H1 (cell line): ENCODE measurements around the gene PDE4C. TPM values are rescaled to one million over a fixed set of nuclear protein-coding genes. Genes with fewer than 3 reads are reported as not detected.

ENCODE experiments used
- CTCF ChIA-PET: fragments of 300-600 bp; sonication (Branson Sonifier 250); formaldehyde crosslinking; loops from one replicate; lab custom pipeline; 2021; ENCODE audit not compliant: partially characterized antibody; lab: Charles Lee
- POLR2A ChIA-PET: fragments of 300-600 bp; sonication (Branson Sonifier 250); formaldehyde crosslinking; loops from one replicate; lab custom pipeline; 2021; ENCODE audit warnings: inconsistent platforms; ENCODE audit not compliant: partially characterized antibody; lab: Charles Lee
- DNase-seq, 2 experiments: peaks; one replicate each; pipeline versions ENCODE4 v3.0.0 to v3.0.0-alpha.2; 2010 to 2022; ENCODE audit warnings: low spot score in 2 of 2, low read depth in 1 of 2, mixed read lengths in 1 of 2
- FAIRE-seq: peaks from 2 replicates; lab custom pipeline; 2011; peaks lifted over from hg19 to GRCh38; lab: Jason Lieb, UNC
- H2AFZ ChIP-seq: 2 replicates; pipeline ENCODE4 v1.8.1; 2012; ENCODE audit warnings: low read length, inconsistent platforms
- H2AK5ac ChIP-seq: 2 replicates; pipeline ENCODE4 v1.6.1; 2013; ENCODE audit warnings: low read depth, low read length
- H2BK120ac ChIP-seq: replicated peaks from 2 replicates; pipeline ENCODE3; 2013; ENCODE audit warnings: low read depth, low read length, inconsistent platforms
- H2BK12ac ChIP-seq: 2 replicates; pipeline ENCODE4 v1.6.1; 2013; ENCODE audit warnings: low read depth, low read length
- H2BK15ac ChIP-seq: 2 replicates; pipeline ENCODE4 v1.6.1; 2013; ENCODE audit warnings: low read length
- H2BK20ac ChIP-seq: 2 replicates; pipeline ENCODE4 v1.6.1; 2013; ENCODE audit warnings: low read length
- H2BK5ac ChIP-seq: 2 replicates; pipeline ENCODE4 v1.6.1; 2013; ENCODE audit warnings: low read depth, low read length
- H3K14ac ChIP-seq: 2 replicates; pipeline ENCODE4 v1.6.1; 2013; ENCODE audit warnings: inconsistent platforms; ENCODE audit not compliant: insufficient read length
- H3K18ac ChIP-seq: 2 replicates; pipeline ENCODE4 v1.6.1; 2013; ENCODE audit warnings: low read length; ENCODE audit errors: extremely low read depth
- H3K23ac ChIP-seq: 2 replicates; pipeline ENCODE4 v1.6.1; 2013; ENCODE audit warnings: inconsistent platforms; ENCODE audit not compliant: insufficient read length
- H3K23me2 ChIP-seq: 2 replicates; pipeline ENCODE4 v1.6.1; 2013; ENCODE audit warnings: low read depth, low read length
- H3K27ac ChIP-seq: 2 replicates; pipeline ENCODE4 v1.6.1; 2011; ENCODE audit warnings: low read depth, low read length, inconsistent platforms
- H3K27me3 ChIP-seq, 4 experiments: replicated peaks in 1 of 4; 1 replicate in 1 of 4; 2 replicates in 3 of 4; pipeline versions ENCODE4 v1.6.1 to v1.8.1; 2011 to 2013; ENCODE audit warnings: low read length in 3 of 4, mild to moderate bottlenecking in 3 of 4, inconsistent platforms in 2 of 4, mixed read lengths in 2 of 4, moderate library complexity in 1 of 4; ENCODE audit not compliant: control insufficient read depth in 3 of 4, insufficient read depth in 3 of 4; ENCODE audit errors: extremely low read depth in 1 of 4
- H3K36me3 ChIP-seq, 4 experiments: 2 replicates each; pipeline versions ENCODE4 v1.6.1 to v1.8.1; 2011 to 2013; ENCODE audit warnings: mild to moderate bottlenecking in 4 of 4, low read length in 3 of 4, moderate library complexity in 2 of 4, control low read depth in 1 of 4, inconsistent platforms in 1 of 4; ENCODE audit not compliant: insufficient read depth in 4 of 4, control insufficient read depth in 2 of 4
- H3K4ac ChIP-seq: replicated peaks from 2 replicates; pipeline ENCODE3; 2013; ENCODE audit warnings: low read length, low read depth, mixed read lengths, inconsistent platforms; ENCODE audit not compliant: insufficient read length
- H3K4me1 ChIP-seq, 4 experiments: replicated peaks in 1 of 4; 1 replicate in 1 of 4; 2 replicates in 3 of 4; pipeline versions ENCODE4 v1.6.1 to v1.8.1; 2011 to 2013; ENCODE audit warnings: low read length in 3 of 4, inconsistent platforms in 2 of 4, mixed read lengths in 1 of 4; ENCODE audit not compliant: insufficient read depth in 4 of 4, control insufficient read depth in 3 of 4
- H3K4me2 ChIP-seq, 2 experiments: 2 replicates each; pipeline versions ENCODE4 v1.6.1 to v1.8.1; 2011 to 2013; ENCODE audit warnings: low read depth in 2 of 2, low read length in 2 of 2, control low read depth in 1 of 2, inconsistent platforms in 1 of 2, mild to moderate bottlenecking in 1 of 2; ENCODE audit not compliant: insufficient read depth in 1 of 2
- H3K4me3 ChIP-seq, 4 experiments: fragments of 200-600, 300-600 bp in 1 of 4; sonication (generic), shearing (Covaris generic), sonication (Bioruptor Twin) in 1 of 4; 2 replicates each; pipeline versions ENCODE4 v1.5.1 to v1.8.1; 2011 to 2016; ENCODE audit warnings: low read length in 4 of 4, low read depth in 3 of 4, control low read depth in 2 of 4, inconsistent platforms in 2 of 4, mild to moderate bottlenecking in 2 of 4, mixed read lengths in 1 of 4, moderate library complexity in 1 of 4; ENCODE audit not compliant: insufficient read depth in 2 of 4; ENCODE audit errors: extremely low read depth in 1 of 4
- H3K56ac ChIP-seq: replicated peaks from 2 replicates; pipeline ENCODE3; 2013; ENCODE audit warnings: low read depth, mild to moderate bottlenecking, mixed read lengths, low read length, inconsistent platforms; ENCODE audit not compliant: insufficient read length
- H3K79me1 ChIP-seq: 2 replicates; pipeline ENCODE4 v1.6.1; 2013; ENCODE audit warnings: low read depth, low read length, control low read depth
- H3K79me2 ChIP-seq, 2 experiments: 2 replicates each; pipeline versions ENCODE4 v1.6.1 to v1.8.1; 2012 to 2013; ENCODE audit warnings: low read length in 2 of 2, mild to moderate bottlenecking in 2 of 2, inconsistent platforms in 1 of 2; ENCODE audit not compliant: insufficient read depth in 2 of 2, control insufficient read depth in 1 of 2
- H3K9ac ChIP-seq, 4 experiments: replicated peaks in 1 of 4; 1 replicate in 1 of 4; 2 replicates in 3 of 4; pipeline versions ENCODE4 v1.6.1 to v1.8.1; 2011 to 2013; ENCODE audit warnings: low read depth in 3 of 4, low read length in 3 of 4, control low read depth in 2 of 4, mild to moderate bottlenecking in 2 of 4, moderate library complexity in 2 of 4, inconsistent platforms in 1 of 4; ENCODE audit errors: extremely low read depth in 1 of 4
- H3K9me3 ChIP-seq, 2 experiments: 2 replicates each; pipeline versions ENCODE4 v1.6.1 to v1.8.1; 2012 to 2013; ENCODE audit warnings: mild to moderate bottlenecking in 2 of 2, moderate library complexity in 2 of 2, control low read depth in 1 of 2, inconsistent platforms in 1 of 2, low read depth in 1 of 2, low read length in 1 of 2, mixed read lengths in 1 of 2; ENCODE audit not compliant: insufficient read depth in 2 of 2
- H4K20me1 ChIP-seq, 2 experiments: replicated peaks in 1 of 2; 2 replicates each; pipeline versions ENCODE3 to v1.8.1; 2011 to 2013; ENCODE audit warnings: inconsistent platforms in 2 of 2, low read length in 2 of 2, mild to moderate bottlenecking in 1 of 2; ENCODE audit not compliant: insufficient read depth in 2 of 2, control insufficient read depth in 1 of 2
- H4K5ac ChIP-seq: 2 replicates; pipeline ENCODE4 v1.6.1; 2013; ENCODE audit warnings: low read length, low read depth, mixed read lengths, inconsistent platforms; ENCODE audit not compliant: insufficient read length
- H4K8ac ChIP-seq: 2 replicates; pipeline ENCODE4 v1.8.0; 2013; ENCODE audit warnings: mild to moderate bottlenecking, moderate library complexity, low read length, inconsistent platforms; ENCODE audit not compliant: insufficient read depth; ENCODE audit errors: extremely low read depth
- H4K91ac ChIP-seq: replicated peaks from 2 replicates; pipeline ENCODE3; 2013; ENCODE audit warnings: low read length, mixed read lengths, inconsistent platforms; ENCODE audit not compliant: insufficient read length
- JUND ChIP-seq: IDR thresholded peaks from 2 replicates; pipeline ENCODE4 v1.6.1; 2011; ENCODE audit warnings: mild to moderate bottlenecking, improper control_type of control experiment, low read length
- KDM5A ChIP-seq: fragments of 200-600 bp; IDR thresholded peaks from 2 replicates; pipeline ENCODE4 v1.7.1; 2012; ENCODE audit warnings: mild to moderate bottlenecking, low read length, inconsistent platforms, mixed read lengths
- RAD21 ChIP-seq, 2 experiments: IDR thresholded peaks in 1 of 2; conservative IDR thresholded peaks in 1 of 2; 2 replicates each; pipeline ENCODE4 v1.6.1; 2011; ENCODE audit warnings: low read depth in 2 of 2, low read length in 2 of 2, improper control_type of control experiment in 1 of 2, inconsistent platforms in 1 of 2, mild to moderate bottlenecking in 1 of 2, moderate library complexity in 1 of 2
- SUZ12 ChIP-seq: fragments of 200-600 bp; sonication (generic); IDR thresholded peaks from 2 replicates; pipeline ENCODE4 v1.6.1; 2012; ENCODE audit warnings: mild to moderate bottlenecking, inconsistent platforms, low read length, moderate library complexity, mixed read lengths
- TBP ChIP-seq: IDR thresholded peaks from 2 replicates; pipeline ENCODE4 v1.6.1; 2011; ENCODE audit warnings: low read depth, low read length, improper control_type of control experiment
- WGBS, 2 experiments: shearing (Covaris generic) in 1 of 2; methylation state at CpG; one replicate each; pipeline versions ENCODE4 v1.1.6 to v1.1.7; 2013 to 2015; ENCODE audit warnings: low lambda C conversion rate in 2 of 2, mixed read lengths in 2 of 2, inconsistent platforms in 1 of 2, low coverage in 1 of 2, missing lambda C conversion rate in 1 of 2; ENCODE audit not compliant: insufficient replicate concordance in 2 of 2, insufficient coverage in 1 of 2, insufficient read length in 1 of 2; ENCODE audit errors: extremely low coverage in 1 of 2, missing lambda C conversion rate in 1 of 2; 5-methylcytosine and 5-hydroxymethylcytosine counted together
- polyA plus RNA-seq, 7 experiments: library from polyadenylated mRNA; depleted of rRNA in 3 of 7; stranded (reverse) in 5 of 7; unstranded in 2 of 7; fragments of >200 nt in 5 of 7; fragments of 200-250 nt in 2 of 7; gene quantifications; 1 replicate in 5 of 7; 2 replicates in 1 of 7; 4 replicates in 1 of 7; pipeline versions ENCODE4 v1.2.1 to v1.2.3, GENCODE V29; 2011 to 2013; ENCODE audit warnings: missing spikeins in 2 of 7, mixed read lengths in 2 of 7
- total RNA-seq: library from RNA; stranded (reverse); fragmentation: NEBNext Ultra II Directional; extraction: Animal tissue kit (Norgen Biotek cat#: 25700); gene quantifications from 2 replicates; pipeline ENCODE4 v1.2.1, GENCODE V29; 2021

PDE4C gene
- total and polyA plus RNA-seq, 2 of the 8 experiments (the other 6 are each of a cell fraction or from before 2014, with no cell fraction given) = 2.7 to 3.1 TPM

DNA sequence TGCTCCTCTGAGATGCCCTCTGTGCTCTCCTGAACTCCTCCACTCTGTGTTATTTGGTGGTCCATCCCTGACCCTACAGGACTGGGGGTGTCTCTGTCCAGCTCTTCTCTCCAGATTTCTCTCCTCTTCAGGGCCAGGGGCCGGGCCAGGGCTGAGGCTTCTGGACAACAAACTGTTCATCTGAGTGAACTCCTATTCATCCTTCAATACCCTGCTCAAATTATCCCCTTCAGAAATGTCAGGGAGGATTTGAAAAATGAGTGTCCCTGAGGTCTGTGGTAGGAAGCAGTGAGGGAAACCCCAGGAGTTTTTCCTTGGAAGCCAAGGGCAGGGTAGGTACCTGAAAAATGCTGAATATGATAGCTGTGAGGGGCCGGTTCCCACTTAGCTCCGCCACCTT is 7.6 kb downstream of the PDE4C start:
- no peak overlapping the region for H2AFZ ChIP-seq
- TF ChIP-seq KDM5A (no peak), SUZ12 (no peak), RAD21 (IDR thresholded peaks at IDR 0.05 in 1 of 2, conservative IDR thresholded peaks at IDR 0.05 in 1 of 2; ENCODE audit: low read depth in 2 of 2, low read length in 2 of 2) (no peak), TBP (no peak), JUND (no peak)
- ChIA-PET CTCF (interaction anchor here (1.3 to 8.3 kb wide), 6 partner anchors 10 to 105 kb away, joined by 3 to 87 read pairs (median 28); partner anchors contain the start of gene RAB3A), POLR2A (interaction anchor here (3.3 to 6.5 kb wide), 2 partner anchors 9 to 14 kb away, joined by 24 to 59 read pairs; partner anchors contain the start of gene RAB3A)
- H3K79me2 ChIP-seq = no peaks in the 10 kb centered on the region
- H3K14ac ChIP-seq = no peak overlapping the region
- no peaks in the 10 kb centered on the region for H3K27me3 ChIP-seq
- H3K4ac ChIP-seq = no peak overlapping the region
- no peak overlapping the region for H3K9ac ChIP-seq
- no peaks in the 10 kb centered on the region for H3K36me3 ChIP-seq
- 96% methylated on average over 3 of the region's 3 CpGs; no CpG with 5 or more reads in 1 of the 2 experiments for WGBS, 2 experiments
- H3K4me1 ChIP-seq = peaks cover 0 to 8% (median 7%) of the 10 kb centered on the region in 4 experiments; a peak in 5 of 7 replicates
- DNase-seq (no peak), FAIRE-seq (no peak)
- H2AK5ac ChIP-seq = no peak overlapping the region
- H3K23ac ChIP-seq = no peak overlapping the region
- no peak overlapping the region for H2BK20ac ChIP-seq
- H4K8ac ChIP-seq = no peak overlapping the region
- H3K4me2 ChIP-seq = no peak overlapping the region
- no peak overlapping the region for H2BK120ac ChIP-seq
- no peak overlapping the region for H3K56ac ChIP-seq
- no peaks in the 10 kb centered on the region for H3K79me1 ChIP-seq
- no peaks in the 10 kb centered on the region; the same call in 1 of the 2 replicates for H3K23me2 ChIP-seq
- H3K4me3 ChIP-seq = no peak overlapping the region
- H4K91ac ChIP-seq = no peak overlapping the region
- no peak overlapping the region for H3K27ac ChIP-seq
- H4K20me1 ChIP-seq = no peaks in the 10 kb centered on the region
- no peak overlapping the region for H2BK5ac ChIP-seq
- H3K18ac ChIP-seq = no peak overlapping the region
- no peak overlapping the region for H2BK12ac ChIP-seq
- no peak overlapping the region for H4K5ac ChIP-seq
- H2BK15ac ChIP-seq = no peak overlapping the region
- no peaks in the 10 kb centered on the region for H3K9me3 ChIP-seq
